NOMO-1 (cell line): ENCODE results near the gene OR8B4.
"Not testable (repeated sequence)": the region's sequence is repeated elsewhere in the genome, so short reads cannot be mapped to it uniquely, and the experiment has no call there.

ENCODE experiments used
- DNase-seq, 2 experiments: peaks; one replicate each; lab custom pipeline; 2025; ENCODE audit not compliant: unreplicated experiment in 2 of 2; lab: John Stamatoyannopoulos, UW

Gene OR8B4, protein sequence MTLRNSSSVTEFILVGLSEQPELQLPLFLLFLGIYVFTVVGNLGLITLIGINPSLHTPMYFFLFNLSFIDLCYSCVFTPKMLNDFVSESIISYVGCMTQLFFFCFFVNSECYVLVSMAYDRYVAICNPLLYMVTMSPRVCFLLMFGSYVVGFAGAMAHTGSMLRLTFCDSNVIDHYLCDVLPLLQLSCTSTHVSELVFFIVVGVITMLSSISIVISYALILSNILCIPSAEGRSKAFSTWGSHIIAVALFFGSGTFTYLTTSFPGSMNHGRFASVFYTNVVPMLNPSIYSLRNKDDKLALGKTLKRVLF

GRCh38 chr11:124424384-124424921 is at the start of gene OR8B4:
OR8B4 (minus strand) TSS chr11:124424871; CDS start chr11:124424871, 0 bp downstream.
- DNase-seq: no peak

DNA sequence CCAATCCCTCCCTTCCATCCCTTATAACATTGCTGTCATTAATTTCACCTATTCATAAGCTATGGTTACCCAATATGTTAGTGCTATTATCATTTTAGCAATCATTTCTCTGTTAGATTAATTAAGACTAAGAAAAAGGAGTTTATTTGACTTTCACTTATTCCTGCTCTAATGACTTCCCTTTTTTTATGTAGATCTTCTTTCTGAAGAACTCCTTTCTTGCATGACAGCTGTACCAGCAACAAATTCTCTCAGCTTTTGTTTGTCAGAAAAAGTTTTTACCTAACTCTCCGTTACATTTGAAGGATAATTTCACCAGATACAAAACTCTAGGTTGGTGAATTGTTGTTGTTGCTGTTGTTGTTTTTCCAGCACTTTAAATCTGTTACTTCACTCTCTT is 49.4 kb upstream of the OR8B4 start:
- peak in 1 of 2 experiments; percentile 27 for DNase-seq

- DNase-seq: no peak
These were observed 48.8 kb upstream of the OR8B4 start for GRCh38 chr11:124473476-124473875.

GRCh38 chr11:124470561-124471227 is 46.0 kb upstream of the OR8B4 start:
- DNase-seq: no peak

- DNase-seq: no peak
These were observed 42.8 kb upstream of the OR8B4 start for GRCh38 chr11:124467381-124467927.

- no peak for DNase-seq
These were observed 40.7 kb upstream of the OR8B4 start for GRCh38 chr11:124465368-124465767.

DNA sequence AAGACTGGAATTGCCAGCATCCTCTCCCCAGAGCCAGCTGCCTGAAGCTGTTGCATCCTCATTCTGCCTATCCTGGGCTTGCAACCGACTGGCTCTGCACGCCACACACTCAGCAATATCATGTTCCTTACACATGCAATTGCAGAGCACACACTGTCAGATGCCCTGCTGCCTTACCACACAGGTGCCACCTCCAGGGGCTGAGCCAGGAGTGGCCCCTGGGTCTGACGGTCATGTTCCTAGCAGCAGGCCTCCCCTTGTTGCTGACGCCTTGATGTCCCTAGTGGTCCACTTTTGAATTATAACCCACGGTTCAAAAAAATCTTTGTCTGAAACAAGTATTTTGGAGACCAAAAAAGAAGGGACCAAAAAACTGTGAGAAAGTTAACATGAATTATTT is 39.3 kb upstream of the OR8B4 start:
- DNase-seq: no peak

GRCh38 chr11:124463324-124463723 is 38.7 kb upstream of the OR8B4 start:
- no peak for DNase-seq

- DNase-seq: peak in 1 of 2 experiments; percentile 3
These were observed 35.8 kb upstream of the OR8B4 start for GRCh38 chr11:124460459-124460858.

- DNase-seq: not testable (repeated sequence)
These were observed 34.7 kb upstream of the OR8B4 start for GRCh38 chr11:124459379-124459778.

GRCh38 chr11:124454552-124454951 is 29.9 kb upstream of the OR8B4 start:
- no peak for DNase-seq

GRCh38 chr11:124446916-124447315 is 22.2 kb upstream of the OR8B4 start:
- DNase-seq: peak in 1 of 2 experiments; percentile 4

- no peak for DNase-seq
These were observed 21.0 kb upstream of the OR8B4 start, which contains the start of gene OR8B8 for GRCh38 chr11:124445646-124446150. OR8B8 (minus strand) TSS chr11:124445696; CDS start chr11:124441085, 4,611 bp downstream.

DNA sequence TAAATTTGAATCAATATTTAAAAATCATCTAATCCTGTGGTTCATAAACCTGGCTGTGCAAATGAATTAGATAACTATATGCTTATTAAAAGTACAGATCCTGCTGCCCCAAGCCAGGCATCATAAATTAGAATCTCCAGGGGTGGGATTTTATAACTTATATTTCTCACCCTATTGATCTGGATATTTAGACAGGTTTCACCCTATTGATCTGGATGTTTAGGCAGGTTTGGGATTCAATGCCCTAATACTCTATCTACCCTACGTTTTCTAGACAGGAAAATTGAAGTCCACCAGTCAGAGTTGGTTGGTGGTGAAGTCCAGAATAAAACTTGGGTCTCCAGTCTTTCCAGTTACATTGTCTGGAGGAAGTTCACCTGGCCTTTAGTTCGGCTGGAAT is 18.2 kb upstream of the OR8B4 start:
- DNase-seq: no peak

GRCh38 chr11:124442442-124442841 is 17.8 kb upstream of the OR8B4 start:
- DNase-seq: no peak

- DNase-seq: no peak
These were observed 16.8 kb upstream of the OR8B4 start for GRCh38 chr11:124441519-124441918.

- DNase-seq: no peak
These were observed 16.4 kb upstream of the OR8B4 start for GRCh38 chr11:124441081-124441480.

GRCh38 chr11:124440608-124441007 is 15.9 kb upstream of the OR8B4 start:
- no peak for DNase-seq

DNA sequence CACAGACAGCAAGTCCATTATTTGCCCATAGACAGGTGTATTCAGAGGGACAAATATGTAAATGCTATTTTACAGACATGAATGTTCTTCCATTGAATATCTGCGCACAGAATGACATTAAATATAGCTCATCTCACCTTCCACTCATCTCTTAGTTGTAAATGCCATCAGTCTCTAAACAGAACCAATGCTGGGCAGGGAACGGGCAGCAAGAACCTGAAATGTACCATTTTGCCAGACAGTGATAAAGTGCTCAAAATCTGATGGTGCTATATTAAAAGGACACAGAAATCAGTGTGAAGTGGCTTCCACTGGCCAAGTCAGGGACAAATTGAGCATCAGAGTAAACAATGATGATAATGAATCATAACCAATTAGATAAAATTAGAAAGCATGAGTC is 10.0 kb upstream of the OR8B4 start:
- no peak for DNase-seq

DNA sequence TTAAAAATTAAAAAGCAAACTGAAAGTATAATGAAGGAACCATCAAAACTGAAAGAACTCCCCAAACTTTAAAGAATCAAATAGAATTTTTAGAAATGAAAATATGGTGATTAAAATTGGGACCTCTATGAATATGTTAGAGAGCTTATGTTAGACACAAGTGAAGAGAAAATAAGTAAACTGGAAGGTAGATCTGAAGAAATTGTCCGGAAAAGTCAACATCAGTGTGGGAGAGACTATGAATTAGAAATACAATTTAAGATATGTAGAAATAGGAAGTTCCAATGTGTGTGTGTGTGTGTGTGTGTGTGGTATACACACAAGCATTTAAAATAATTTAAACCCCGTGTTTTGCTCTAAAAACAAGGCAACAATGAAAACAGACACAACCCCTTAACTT is 4.9 kb upstream of the OR8B4 start:
- no peak for DNase-seq

DNA sequence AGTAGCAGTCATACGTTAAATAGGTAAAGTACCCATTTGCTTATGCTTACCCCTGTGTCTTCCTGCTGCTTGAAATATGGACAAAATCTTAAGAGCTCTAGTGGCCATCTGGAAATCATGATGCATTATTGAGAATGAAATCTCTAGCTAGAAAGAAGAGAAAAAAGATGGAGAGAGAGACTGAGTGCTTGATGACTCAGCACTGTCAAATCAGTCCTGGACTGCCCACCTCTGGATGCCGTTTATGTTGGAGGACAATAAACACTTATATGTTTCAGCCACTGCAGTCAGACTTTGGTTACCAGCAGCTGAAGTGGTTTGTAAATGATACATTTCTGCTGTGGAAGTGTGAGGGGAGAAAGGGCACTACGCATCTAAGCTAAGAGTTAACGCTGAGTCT is 3.6 kb downstream of the OR8B4 start:
- no peak for DNase-seq
